Skeletal muscle cell (primary cell): ENCODE measurements around the gene PCLO.
"Not testable (repeated sequence)": the region's sequence is repeated elsewhere in the genome, so short reads cannot be mapped to it uniquely, and the experiment has no call there.

Source experiments
- DNase-seq: peaks from one replicate; pipeline ENCODE4 v3.0.0-alpha.2; 2010; ENCODE audit warnings: low read depth
- H3K4me3 ChIP-seq: 2 replicates; pipeline ENCODE4 v1.5.1; 2011; ENCODE audit warnings: low read depth, mild to moderate bottlenecking, control low read depth, low read length, moderate library complexity

The PCLO gene

DNA sequence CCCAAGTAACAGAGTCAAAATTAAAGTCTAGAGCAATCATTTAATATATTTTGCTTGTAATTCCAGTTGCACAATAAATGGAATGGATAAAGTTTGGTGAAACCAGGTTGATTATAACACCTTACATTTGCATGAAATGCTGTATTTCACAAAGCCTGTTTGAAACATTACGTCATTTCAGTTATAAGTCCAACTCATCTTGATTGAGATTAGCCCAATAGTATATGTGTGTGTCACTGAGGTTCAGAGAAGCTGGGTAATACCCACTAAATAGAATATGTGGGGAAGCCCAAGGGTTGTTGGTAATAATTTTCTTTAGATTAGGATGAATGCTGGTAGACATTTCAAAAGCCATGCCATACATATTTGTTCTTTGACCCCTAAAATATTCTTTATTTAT is 456.3 kb downstream of the PCLO start:
- not testable (repeated sequence) for DNase-seq, H3K4me3 ChIP-seq

- DNase-seq = no peak
- H3K4me3 ChIP-seq = no peak overlapping the region
These were observed 457.0 kb downstream of the PCLO start for GRCh38 chr7:82705517-82706260.

GRCh38 chr7:82704121-82704520 is 458.6 kb downstream of the PCLO start:
- no peak for DNase-seq
- no peak overlapping the region for H3K4me3 ChIP-seq
